Stimulated activated CD4-positive, alpha-beta T cell treated with anti-CD3 and anti-CD28 coated beads, Interleukin-12 subunit alpha, Interleukin-12 subunit beta, amount 100 ng/mL, for 4 hours (primary cell): ENCODE data around the gene STK32C.
A peak's percentile ranks its signal among the peaks of the same experiment; 100 is the strongest.
"Not testable (repeated sequence)": the region's sequence is repeated elsewhere in the genome, so short reads cannot be mapped to it uniquely, and the experiment has no call there.

ENCODE experiments used
- DNase-seq: peaks from one replicate; pipeline ENCODE4 v3.0.0-alpha.2; 2020

STK32C gene

DNA sequence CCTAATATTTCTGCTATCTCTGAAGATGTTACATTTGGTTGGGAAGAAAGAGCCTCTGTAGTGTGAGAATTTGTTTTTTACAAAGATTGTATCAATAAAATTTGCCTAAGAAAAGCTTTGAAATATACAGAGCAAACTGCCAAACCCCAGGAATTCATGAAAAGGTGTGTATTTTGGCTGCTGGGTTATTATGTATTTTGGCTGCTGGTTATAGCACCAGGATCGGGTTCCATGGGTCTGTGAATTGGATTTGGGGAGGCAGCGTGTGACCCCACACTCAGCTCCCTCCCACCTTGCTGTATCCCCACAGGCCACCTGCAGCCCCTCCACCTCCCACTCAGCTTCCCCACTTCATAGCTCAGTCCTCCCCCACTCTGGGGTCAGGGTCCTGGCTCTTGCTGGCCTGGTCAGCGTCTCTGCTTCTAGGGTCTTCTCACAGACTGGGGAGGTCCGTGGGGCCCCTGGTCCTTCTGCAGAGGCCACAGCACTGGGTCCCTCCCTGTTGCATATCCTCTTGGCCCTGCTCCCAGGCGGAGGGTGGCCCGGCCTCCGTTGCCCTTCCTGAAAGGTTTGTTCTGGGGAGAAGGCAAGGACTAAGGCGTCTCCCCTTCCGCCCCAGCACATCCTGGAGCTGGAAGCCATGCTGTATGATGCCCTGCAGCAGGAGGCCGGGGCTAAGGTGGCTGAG lies 145.0 kb downstream of the STK32C start:
- no peak for DNase-seq

DNA sequence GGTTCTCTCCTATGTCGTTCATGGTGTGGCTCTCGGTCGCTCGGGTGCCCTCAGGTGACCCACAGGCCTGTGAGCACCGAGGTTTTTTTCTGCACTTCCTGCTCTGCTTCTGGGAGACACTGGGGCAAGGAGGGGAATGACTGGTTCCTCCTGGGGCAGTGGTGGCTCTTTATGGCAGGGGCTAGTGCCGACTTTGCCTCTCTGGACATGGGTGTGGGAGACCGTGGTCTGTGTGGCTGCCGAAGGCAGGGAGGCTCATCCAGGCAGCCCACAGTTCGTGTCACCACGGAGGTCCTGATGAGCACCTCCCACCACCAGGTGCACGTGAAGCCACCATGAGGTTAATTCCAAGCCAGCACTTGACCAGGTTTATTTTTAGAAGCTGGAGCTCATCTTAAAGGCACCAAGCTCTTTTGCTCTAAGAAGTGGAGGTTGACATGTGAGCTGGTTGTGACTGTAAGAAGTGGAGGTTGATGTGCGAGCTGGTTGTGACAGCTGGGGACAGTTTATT lies 145.7 kb downstream of the STK32C start:
- no peak for DNase-seq

DNA sequence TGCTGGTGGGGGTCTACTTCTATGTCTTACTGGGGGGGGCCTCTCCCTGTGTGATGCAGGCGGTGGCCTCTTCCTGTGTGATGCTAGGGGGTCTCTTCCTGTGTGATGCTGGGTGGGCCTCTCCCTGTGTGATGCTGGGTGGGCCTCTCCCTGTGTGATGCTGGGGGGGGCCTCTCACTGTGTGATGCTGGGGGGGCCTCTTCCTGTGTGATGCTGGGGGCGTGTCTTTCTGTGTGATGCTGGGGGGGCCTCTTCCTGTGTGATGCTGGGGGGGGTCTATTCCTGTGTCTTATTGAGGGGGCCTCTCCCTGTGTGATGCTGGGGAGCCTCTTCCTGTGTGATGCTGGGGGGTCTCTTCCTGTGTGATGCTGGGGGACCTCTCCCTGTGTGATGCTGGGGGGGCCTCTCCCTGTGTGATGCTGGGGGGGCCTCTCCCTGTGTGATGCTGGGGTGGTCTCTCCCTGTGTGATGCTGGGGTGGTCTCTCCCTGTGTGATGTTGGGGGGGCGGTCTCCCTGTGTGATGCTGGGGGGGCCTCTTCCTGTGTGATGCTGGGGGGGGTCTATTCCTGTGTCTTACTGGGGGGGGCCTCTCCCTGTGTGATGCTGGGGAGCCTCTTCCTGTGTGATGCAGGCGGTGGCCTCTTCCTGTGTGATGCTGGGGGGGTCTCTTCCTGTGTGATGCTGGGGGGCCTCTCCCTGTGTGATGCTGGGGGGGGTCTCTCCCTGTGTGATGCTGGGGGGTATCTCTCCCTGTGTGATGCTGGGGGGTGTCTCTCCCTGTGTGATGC lies 146.7 kb downstream of the STK32C start:
- DNase-seq: not testable (repeated sequence)

DNA sequence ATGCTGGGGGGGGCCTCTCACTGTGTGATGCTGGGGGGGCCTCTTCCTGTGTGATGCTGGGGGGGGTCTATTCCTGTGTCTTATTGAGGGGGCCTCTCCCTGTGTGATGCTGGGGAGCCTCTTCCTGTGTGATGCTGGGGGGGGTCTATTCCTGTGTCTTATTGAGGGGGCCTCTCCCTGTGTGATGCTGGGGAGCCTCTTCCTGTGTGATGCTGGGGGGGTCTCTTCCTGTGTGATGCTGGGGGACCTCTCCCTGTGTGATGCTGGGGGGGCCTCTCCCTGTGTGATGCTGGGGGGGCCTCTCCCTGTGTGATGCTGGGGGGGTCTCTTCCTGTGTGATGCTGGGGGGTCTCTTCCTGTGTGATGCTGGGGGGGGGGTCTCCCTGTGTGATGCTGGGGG lies 147.5 kb downstream of the STK32C start:
- DNase-seq: not testable (repeated sequence)

DNA sequence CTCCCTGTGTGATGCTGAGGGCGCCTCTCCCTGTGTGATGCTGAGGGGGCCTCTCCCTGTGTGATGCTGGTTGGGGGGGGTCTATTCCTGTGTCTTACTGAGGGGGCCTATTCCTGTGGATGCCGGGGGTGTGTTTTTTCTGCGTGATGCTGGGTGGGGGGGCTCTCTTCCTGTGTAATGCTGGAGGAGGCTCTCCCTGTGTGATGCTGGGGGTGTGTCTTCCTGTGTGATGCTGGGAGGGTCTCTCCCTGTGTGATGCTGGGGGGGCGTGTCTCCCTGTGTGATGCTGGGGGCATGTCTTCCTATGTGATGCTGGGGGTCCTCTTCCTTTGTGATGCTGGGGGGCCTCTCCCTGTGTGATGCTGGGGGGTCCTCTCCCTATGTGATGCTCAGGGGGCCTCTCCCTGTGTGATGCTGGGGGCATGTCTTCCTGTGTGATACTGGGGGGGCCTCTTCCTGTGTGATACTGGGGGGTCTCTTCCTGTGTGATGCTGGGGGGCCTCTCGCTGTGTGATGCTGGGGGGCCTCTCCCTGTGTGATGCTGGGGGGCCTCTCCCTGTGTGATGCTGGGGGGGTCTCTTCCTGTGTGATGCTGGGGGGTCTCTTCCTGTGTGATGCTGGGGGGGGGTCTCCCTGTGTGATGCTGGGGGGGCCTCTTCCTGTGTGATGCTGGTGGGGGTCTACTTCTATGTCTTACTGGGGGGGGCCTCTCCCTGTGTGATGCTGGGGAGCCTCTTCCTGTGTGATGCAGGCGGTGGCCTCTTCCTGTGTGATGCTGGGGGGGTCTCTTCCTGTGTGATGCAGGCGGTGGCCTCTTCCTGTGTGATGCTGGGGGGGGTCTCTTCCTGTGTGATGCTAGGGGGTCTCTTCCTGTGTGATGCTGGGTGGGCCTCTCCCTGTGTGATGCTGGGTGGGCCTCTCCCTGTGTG lies 148.2 kb downstream of the STK32C start:
- DNase-seq: peak; percentile 8

DNA sequence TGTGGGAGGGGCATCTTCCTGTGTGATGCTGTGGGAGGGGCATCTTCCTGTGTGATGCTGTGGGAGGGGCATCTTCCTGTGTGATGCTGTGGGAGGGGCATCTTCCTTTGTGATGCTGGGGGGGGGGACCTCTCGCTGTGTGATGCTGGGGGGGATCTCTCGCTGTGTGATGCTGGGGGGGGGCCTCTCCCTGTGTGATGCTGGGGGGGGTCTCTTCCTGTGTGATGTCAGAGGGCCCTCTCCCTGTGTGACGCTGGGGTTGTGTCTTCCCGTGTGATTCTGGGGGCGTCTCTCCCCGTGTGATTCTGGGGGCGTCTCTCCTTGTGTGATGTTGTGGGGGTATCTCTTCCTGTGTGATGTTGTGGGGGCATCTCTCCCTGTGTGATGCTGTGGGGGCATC lies 148.9 kb downstream of the STK32C start:
- DNase-seq: no peak

DNA sequence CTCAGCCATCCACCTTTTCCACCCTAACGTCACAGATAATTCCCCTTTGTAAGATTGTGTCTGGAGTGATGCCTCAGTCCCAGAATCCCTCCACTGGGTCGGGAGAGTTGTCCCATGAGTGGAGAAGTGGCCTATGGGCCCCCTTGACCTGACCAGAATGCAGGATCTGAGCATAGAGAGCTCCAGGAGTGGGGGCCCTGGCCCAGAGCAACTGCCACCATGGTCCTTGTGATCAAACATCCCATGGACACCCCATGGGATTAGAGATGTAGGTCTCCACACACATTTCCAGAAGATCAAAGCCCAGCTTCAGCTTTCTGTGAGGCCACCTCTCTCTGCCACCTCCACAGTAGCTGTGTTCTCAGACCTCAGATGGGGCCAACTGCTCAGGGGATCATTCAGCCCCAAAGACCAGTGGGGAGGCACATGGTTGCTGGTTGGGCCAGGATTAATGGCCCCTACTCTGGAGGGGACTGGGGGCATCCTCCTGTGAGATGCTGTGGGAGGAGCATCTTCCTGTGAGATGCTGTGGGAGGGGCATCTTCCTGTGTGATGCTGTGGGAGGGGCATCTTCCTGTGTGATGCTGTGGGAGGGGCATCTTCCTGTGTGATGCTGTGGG lies 149.5 kb downstream of the STK32C start:
- DNase-seq: peak; percentile 11
